GM12872 (cell line): ENCODE data around the gene EXO5.

Experiments used
- TF ChIP-seq, protein P1 (sequence below): IDR thresholded peaks from 3 replicates; pipeline ENCODE4 v1.5.1; 2011; ENCODE audit warnings: low read depth, mild to moderate bottlenecking, low read length, moderate library complexity; ENCODE audit not compliant: insufficient read depth

Gene EXO5

GRCh38 chr1:40532062-40532389 lies 23.5 kb downstream of the EXO5 start:
- TF ChIP-seq, protein P1, sequence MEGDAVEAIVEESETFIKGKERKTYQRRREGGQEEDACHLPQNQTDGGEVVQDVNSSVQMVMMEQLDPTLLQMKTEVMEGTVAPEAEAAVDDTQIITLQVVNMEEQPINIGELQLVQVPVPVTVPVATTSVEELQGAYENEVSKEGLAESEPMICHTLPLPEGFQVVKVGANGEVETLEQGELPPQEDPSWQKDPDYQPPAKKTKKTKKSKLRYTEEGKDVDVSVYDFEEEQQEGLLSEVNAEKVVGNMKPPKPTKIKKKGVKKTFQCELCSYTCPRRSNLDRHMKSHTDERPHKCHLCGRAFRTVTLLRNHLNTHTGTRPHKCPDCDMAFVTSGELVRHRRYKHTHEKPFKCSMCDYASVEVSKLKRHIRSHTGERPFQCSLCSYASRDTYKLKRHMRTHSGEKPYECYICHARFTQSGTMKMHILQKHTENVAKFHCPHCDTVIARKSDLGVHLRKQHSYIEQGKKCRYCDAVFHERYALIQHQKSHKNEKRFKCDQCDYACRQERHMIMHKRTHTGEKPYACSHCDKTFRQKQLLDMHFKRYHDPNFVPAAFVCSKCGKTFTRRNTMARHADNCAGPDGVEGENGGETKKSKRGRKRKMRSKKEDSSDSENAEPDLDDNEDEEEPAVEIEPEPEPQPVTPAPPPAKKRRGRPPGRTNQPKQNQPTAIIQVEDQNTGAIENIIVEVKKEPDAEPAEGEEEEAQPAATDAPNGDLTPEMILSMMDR = no peak

DNA sequence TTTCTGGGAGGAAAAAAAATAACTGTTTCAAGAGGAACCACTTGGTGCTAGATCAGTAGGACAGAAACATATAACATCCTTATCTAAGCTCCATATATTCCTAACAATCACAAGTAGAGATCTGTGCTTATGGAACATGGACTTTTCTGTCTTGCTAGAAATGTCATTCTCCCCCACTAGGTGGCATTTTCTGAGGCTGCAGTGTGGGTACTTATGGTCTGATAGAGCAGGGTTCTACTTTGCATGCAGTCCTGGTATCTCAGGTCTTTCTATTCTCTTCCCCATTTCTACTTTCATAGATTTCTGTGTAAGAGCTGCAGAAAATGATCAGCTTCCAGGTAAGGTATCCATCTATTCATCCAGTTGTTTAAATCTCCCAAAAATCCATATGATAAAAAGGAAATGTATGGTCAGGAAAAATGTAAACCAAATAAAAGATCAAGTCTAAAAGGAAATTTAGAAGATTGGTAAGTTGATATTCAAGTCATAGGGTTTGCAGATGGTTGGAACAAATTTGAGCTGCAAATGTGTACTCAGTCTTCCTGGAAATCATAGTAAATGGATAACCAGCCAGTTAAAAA lies 24.4 kb downstream of the EXO5 start:
- TF ChIP-seq, protein P1 = peak; percentile 71

DNA sequence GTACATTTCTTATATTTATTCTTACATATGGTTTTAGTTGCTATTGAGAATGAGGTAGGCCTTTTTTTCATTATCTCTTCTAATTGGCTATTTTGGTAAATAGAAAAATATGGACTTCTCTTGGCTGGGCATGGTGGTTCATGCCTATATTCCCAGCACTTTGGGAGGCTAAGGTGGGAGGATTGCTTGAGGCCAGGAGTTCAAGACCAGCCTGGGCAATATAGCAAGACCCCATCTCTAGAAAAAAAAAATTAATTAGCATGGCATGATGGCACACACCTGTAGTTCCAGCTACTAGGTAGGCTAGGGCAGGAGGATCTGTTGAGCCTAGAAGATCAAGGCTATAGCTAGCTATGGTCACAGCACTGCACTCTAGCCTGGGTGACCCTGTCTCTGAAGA lies 26.0 kb downstream of the EXO5 start:
- TF ChIP-seq, protein P1 = no peak

- TF ChIP-seq, protein P1 = no peak
Observed at GRCh38 chr1:40535732-40536131, 27.2 kb downstream of the EXO5 start.

DNA sequence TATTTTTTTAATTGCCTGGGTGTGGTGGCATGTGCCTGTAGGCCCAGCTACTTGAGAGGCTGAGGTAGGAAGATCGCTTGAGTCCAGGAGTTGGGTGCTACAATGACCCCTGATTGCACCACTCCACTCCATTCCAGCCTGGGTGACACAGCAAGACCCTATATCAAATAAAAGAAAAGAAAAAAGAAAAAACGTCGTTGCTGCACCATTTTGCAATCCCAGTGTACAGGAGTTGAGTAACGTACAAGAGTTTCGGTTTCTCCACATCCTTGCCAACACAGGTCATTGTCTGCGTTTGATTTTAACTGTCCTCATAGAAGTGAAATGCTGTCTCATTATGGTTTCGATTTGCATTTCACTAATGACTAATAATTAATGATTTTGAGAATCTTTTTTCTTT lies 30.8 kb downstream of the EXO5 start:
- TF ChIP-seq, protein P1 = no peak

DNA sequence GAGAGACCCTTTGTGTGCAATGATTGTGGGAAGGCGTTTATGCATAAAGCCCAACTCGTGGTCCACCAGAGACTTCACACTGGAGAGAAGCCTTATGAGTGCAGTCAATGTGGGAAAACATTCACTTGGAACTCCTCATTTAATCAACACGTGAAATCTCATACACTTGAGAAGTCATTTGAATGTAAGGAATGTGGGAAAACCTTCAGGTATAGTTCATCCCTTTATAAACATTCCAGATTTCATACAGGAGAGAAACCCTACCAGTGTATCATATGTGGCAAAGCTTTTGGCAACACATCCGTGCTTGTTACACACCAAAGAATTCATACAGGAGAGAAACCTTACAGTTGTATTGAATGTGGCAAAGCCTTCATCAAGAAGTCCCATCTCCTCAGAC lies 38.4 kb downstream of the EXO5 start:
- TF ChIP-seq, protein P1 = no peak

- TF ChIP-seq, protein P1 = no peak
Observed at GRCh38 chr1:40553017-40553416, 44.5 kb downstream of the EXO5 start.
